GM19468 (cell line): Measurements from ENCODE around the gene RREB1.
"Not testable (repeated sequence)": the region's sequence is repeated elsewhere in the genome, so short reads cannot be mapped to it uniquely, and the experiment has no call there.

ENCODE experiments used
- ATAC-seq: cut with Tn5 transposase; IDR thresholded peaks from one replicate; pipeline ENCODE4 v1.9.1; 2021; ENCODE audit warnings: mild to moderate bottlenecking, moderate library complexity, moderate number of reproducible peaks; ENCODE audit not compliant: unreplicated experiment; ENCODE audit errors: extremely low read depth

RREB1 gene

GRCh38 chr6:7254980-7255835 lies 147.4 kb downstream of the RREB1 start:
- ATAC-seq = no peak

GRCh38 chr6:7255918-7256317 lies 148.2 kb downstream of the RREB1 start:
- ATAC-seq = no peak

- no peak for ATAC-seq
Measured at GRCh38 chr6:7256785-7257184, 149.0 kb downstream of the RREB1 start.

GRCh38 chr6:7257521-7258230 lies 149.9 kb downstream of the RREB1 start:
- ATAC-seq = no peak

GRCh38 chr6:7258231-7258763 lies 150.5 kb downstream of the RREB1 start:
- no peak for ATAC-seq

- no peak for ATAC-seq
Measured at GRCh38 chr6:7260291-7261031, 152.7 kb downstream of the RREB1 start.

GRCh38 chr6:7261032-7261841 lies 153.5 kb downstream of the RREB1 start:
- ATAC-seq = peak; percentile 41

GRCh38 chr6:7261852-7262461 lies 154.2 kb downstream of the RREB1 start:
- ATAC-seq = no peak

- ATAC-seq = no peak
Measured at GRCh38 chr6:7262746-7263518, 155.2 kb downstream of the RREB1 start.

GRCh38 chr6:7263519-7263805 lies 155.7 kb downstream of the RREB1 start:
- ATAC-seq = not testable (repeated sequence)

GRCh38 chr6:7264041-7264440 lies 156.3 kb downstream of the RREB1 start:
- no peak for ATAC-seq

GRCh38 chr6:7264686-7265384 lies 157.1 kb downstream of the RREB1 start:
- no peak for ATAC-seq

- not testable (repeated sequence) for ATAC-seq
Measured at GRCh38 chr6:7265385-7265726, 157.6 kb downstream of the RREB1 start.

GRCh38 chr6:7267071-7267465 lies 159.3 kb downstream of the RREB1 start:
- ATAC-seq = no peak

GRCh38 chr6:7267466-7268091 lies 159.8 kb downstream of the RREB1 start:
- no peak for ATAC-seq

GRCh38 chr6:7268362-7268761 lies 160.6 kb downstream of the RREB1 start:
- ATAC-seq = no peak

GRCh38 chr6:7268816-7269555 lies 161.2 kb downstream of the RREB1 start:
- ATAC-seq = no peak
